GM10266 (cell line): ENCODE data around the gene PCMTD2.

Experiments used
- DNase-seq: peaks from one replicate; pipeline ENCODE4 v3.0.0; 2012; ENCODE audit errors: extremely low spot score
- CTCF ChIP-seq: IDR thresholded peaks from 2 replicates; pipeline ENCODE4 v1.5.1; 2012; ENCODE audit warnings: mild to moderate bottlenecking, low read depth; ENCODE audit not compliant: control insufficient read depth, insufficient read depth; ENCODE audit errors: missing control alignments

The PCMTD2 gene

GRCh38 chr20:64264091-64264490 is 8.5 kb downstream of the PCMTD2 start:
- TF ChIP-seq CTCF = no peak
- no peak for DNase-seq

- no peak for TF ChIP-seq CTCF
- no peak for DNase-seq
Measured at GRCh38 chr20:64265201-64265600, 9.7 kb downstream of the PCMTD2 start.

- no peak for TF ChIP-seq CTCF
- no peak for DNase-seq
Measured at GRCh38 chr20:64266988-64267387, 11.4 kb downstream of the PCMTD2 start.

GRCh38 chr20:64268174-64268573 is 12.6 kb downstream of the PCMTD2 start:
- no peak for DNase-seq
- TF ChIP-seq CTCF = no peak

GRCh38 chr20:64269604-64270411 is 14.3 kb downstream of the PCMTD2 start:
- TF ChIP-seq CTCF = no peak
- DNase-seq = no peak

GRCh38 chr20:64271636-64272035 is 16.1 kb downstream of the PCMTD2 start:
- no peak for DNase-seq
- TF ChIP-seq CTCF = no peak

- DNase-seq = no peak
Measured at GRCh38 chr20:64273109-64273508, 17.6 kb downstream of the PCMTD2 start.

More at GRCh38 chr20:64273109-64273508, 17.6 kb downstream of the PCMTD2 start:
- TF ChIP-seq CTCF = no peak
